HK-2 (cell line): ENCODE measurements around the gene STK10.

Experiments used
- DNase-seq: peaks from one replicate; pipeline ENCODE4 v3.0.0-alpha.2; 2018; ENCODE audit not compliant: unreplicated experiment

STK10 gene

DNA sequence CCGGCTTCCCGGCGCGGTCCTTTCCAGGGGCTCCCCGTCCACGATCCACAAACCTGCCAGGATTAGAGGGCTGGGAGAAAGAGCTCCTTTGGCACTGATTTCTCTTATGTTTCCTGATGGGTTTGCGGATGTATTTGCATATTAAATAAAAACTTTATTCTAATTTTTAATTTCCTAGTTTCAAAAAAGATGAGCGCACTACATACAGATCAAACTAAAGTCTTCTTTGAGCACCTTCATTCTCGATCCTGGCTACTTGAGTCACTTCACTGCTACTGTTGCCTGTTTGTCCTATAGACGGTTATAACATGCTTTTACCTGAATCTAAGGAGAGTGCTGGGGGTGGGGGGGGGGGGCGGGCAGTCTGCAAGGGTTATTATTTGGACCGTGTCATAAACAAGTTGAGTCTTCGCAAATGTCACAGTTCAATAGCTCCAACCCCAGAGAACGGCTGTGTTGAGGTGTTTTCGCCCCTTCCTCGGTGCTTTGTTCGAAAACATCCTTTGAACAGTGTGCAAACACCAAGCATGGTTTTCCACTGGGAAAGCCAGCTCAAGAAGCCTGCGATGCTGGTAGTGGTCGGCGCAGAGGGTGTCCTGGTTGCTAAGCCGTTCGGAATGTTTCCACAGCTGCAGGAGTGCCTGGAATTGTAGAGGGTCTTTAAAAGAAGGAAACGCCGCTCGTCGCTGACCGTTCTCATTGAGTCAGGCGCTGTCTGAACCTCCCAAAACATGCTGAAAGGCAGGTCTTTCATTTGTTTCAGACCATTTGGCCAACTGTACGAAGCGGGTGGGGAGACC lies 1.1 kb upstream of the STK10 start:
- no peak for DNase-seq

- DNase-seq, result peak; percentile 59
Measured at GRCh38 chr5:172187118-172188032, 649 bp downstream of the STK10 start.

- no peak for DNase-seq
Measured at GRCh38 chr5:172186114-172186695, 1.8 kb downstream of the STK10 start.

- DNase-seq, result no peak
Measured at GRCh38 chr5:172185096-172185461, 2.9 kb downstream of the STK10 start.

DNA sequence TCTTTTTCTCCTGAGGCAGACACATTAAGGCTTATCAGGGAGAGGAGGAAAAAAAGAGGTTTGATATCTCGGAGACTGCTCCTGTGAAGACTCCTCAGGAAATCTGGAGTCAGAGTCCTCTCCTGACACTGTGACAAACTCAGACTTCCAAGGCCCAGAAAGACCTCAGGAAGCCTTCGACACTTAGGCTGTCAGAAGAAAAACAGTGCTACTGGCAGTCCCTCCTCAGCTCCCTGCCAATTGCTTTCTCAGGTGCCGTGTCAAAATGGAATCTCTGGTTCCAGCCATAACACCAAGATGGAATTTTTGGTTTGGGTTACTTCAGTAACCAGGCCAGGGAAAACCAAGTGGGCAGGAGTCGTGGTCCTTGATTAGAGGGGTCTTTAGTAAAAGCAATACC lies 4.1 kb downstream of the STK10 start:
- DNase-seq, result no peak

GRCh38 chr5:172182291-172182690 lies 5.7 kb downstream of the STK10 start:
- no peak for DNase-seq

- DNase-seq, result no peak
Measured at GRCh38 chr5:172180936-172181335, 7.1 kb downstream of the STK10 start.

GRCh38 chr5:172178991-172179989 lies 8.7 kb downstream of the STK10 start:
- no peak for DNase-seq

DNA sequence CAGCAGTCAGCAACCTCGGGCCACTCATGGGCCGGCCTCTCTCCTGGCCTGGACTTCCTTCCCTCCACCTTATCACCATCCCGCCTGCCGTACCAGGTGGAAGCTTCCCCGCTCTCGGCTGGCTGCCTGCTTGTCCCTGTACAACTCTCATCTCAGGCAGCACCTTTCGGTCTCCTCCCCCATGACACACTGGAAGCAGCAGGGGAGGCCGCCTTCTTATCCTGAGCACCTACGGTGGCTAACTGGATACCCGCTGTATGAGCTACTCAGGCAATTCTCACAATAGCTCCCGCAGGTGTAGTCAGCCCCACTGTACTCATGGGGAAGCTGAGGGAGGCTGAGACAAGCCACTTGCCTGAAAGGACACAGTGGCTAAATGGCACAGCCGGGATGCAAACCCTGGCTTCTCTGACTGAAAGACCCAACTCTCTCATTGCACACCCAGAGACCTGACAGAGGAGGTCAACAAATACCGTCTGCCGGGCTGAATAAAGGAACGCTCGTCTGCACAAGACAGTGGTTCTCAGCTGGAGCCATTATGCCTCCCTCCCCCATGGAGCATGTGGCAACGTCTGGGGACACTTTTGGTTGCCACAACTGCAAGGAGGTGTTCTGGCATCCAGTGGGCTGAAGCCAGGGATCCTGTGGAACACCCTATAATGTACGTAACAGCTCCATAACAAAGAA lies 9.6 kb downstream of the STK10 start:
- no peak for DNase-seq

GRCh38 chr5:172177176-172177575 lies 10.8 kb downstream of the STK10 start:
- DNase-seq, result no peak

- DNase-seq, result no peak
Measured at GRCh38 chr5:172175263-172175719, 12.7 kb downstream of the STK10 start.

DNA sequence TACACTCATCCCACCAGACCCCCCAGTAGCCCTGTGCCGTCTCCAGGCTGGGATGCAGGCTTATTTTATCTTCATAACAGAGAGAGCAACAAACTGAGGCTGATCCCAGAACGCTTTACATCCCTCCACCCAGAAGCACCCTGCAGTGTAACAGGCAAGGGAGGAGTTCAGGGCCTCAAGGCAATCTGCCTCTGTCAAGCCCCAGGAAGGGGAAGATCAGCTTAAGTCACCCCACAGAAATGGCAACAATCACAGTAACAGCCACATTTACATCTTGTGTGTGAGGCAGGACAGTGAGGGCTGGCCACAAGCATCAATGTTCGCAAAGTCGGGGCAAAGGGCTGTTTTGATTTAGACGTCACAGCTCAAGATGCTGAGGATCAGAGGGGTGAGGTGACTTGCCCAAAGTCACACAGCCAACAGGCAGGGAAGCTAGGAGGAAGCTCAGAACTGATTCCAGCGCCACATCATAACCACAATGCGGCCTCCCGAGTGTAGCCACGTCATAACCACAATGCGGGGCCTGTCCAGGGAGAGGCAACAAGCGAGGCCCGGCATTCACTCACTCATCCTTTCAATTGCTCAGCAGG lies 14.4 kb downstream of the STK10 start:
- DNase-seq, result peak; percentile 77

DNA sequence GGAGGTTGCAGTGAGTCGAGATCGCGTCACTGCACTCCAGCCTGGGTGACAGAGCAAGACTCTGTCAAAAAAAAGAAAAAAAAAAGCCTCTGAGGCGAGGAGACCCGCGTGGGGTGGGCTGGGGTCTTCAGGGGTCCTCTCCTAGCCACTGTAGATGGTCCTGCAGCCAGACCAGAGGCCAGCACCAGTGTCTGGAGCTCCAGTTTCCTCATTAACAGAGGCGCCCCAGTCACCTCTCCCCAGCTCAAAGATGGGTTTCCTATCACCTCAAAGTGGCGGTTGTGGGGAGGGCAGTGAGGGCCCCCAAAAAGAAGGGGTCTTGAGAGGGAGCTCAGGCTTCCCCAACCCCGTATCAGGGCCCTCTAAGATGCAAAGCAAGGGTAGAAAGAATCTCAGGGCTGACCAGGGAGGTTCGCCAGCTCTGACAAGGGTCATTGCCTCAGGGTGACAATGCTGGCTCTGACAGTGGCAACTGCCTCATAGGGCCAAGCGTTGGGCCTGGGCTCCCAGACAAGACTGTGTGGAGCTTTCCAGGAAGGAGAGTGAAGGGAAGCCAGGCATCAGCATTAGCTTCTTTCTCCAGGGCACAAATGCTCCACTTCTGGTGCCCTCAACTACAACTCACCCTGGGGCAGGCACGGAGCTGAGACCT lies 15.0 kb downstream of the STK10 start:
- DNase-seq, result no peak

GRCh38 chr5:172171118-172171517 lies 16.9 kb downstream of the STK10 start:
- no peak for DNase-seq

DNA sequence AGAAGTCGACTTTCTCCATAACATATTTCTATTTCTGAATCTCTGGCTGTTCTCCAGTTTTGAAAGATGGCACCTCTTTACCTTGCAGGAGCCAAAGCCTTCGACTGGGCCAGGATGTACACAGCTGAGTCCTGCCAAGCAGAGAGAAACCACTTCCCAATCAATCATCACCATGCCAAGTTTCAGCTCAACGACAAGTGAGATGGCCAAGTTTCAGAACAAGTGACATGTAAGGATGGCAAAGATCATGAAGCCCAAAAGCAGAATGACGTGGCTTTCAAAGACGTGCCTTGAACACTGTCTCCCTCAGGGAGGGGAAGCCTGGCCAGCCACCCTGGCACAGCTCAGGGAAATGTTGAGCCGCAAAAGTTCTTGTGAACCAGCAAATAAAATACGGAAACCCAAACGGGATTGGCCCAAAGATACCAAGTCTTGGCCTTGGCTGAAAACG lies 17.7 kb downstream of the STK10 start:
- no peak for DNase-seq

DNA sequence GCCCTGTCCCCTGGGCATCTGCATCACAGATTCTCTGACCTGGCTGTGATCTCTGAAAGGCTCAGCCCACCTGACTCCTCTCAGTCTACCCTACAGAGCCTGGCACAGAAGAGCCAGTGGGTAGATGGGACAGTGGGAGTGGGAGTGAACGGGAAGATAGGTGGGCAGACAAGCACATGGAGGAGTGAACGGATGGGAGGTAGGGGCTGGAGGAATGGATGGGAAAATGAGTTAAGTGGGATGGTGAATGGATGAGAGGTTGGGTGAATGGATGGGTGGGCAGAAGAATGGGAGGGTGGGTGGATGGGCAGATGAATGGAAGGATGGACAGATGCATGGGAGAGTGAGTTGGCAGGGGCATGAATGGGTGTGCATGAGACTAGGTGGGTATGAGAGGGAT lies 18.8 kb downstream of the STK10 start:
- DNase-seq, result no peak

DNA sequence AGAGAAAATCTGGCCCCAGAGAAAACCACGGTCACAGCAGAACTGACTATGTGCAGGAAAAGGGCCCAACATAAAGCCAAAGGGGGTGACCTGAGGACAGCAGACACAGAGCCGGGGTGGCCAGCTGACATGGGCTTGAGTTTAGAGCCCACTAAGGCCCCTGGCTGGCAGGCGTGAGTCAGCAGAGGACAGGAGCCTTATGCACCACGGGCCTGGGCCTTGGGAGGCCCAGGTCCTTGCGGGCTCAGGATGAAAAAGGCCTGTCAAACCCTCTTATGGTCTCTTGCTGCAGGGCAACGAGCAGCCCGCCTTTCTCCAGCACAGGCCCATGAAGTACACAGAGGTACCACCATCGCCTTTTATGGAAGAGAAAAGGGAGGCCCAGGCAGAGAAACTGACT lies 19.7 kb downstream of the STK10 start:
- DNase-seq, result no peak

DNA sequence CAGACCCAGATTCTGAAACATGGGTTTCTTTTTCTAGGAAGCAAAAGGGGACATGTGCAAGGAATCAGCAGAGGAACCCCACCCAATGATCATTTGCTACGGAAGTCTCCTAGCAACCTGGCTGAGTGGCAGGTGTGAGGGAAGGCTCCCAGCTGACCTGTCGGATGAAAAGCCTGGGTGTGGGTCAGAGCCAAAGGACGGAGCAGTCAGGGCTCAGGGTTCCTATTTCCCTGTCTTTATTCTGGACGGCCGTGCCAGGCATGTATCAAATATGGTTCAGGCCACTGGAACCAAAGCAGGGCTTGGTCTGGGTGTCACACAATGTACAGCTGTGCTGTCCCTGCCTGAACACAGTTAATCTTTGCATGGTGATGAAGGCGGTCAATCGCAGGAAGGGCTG lies 20.1 kb downstream of the STK10 start:
- no peak for DNase-seq

DNA sequence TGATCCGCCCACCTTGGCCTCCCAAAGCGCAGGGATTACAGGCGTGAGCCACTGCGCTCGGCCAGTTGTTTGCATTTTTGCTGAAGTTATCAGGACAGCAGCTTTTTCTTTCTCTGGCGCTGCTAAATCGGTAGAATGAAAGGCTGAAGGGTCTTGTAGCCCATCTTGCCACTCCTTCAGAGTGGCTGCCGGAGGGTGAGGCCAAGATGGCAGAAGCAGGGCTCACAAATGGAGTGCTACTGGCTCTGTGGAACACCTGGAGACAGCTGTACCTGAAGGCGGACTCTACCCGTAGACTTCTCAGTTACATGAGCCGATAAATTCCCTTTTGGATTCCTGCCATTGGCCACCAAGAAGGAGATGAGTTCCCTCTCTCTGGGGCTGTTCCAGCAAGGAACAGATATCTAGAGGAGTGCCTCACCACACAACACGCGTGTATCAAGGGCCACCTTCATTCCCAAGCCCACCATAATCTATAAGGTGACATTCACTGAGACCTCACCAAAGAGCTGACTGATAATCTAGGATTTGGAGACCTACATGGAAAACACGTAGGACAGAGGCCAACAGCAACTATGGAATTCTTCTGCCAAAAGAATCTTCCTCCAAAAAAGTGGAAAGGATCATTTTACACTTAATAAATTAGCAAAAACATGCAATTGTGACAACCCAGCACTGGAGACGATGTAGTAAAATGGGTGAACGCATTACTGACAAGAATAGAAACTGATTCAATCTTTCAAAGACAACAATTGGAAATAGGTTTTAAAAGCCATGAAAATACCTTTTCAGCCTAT lies 21.8 kb downstream of the STK10 start:
- no peak for DNase-seq
